Measurements from ENCODE around the gene WASF1. TPM values are rescaled to one million over a fixed set of nuclear protein-coding genes. Genes with fewer than 3 reads are reported as not detected.
A peak's percentile ranks its signal among the peaks of the same experiment; 100 is the strongest.

The WASF1 gene
- total RNA-seq, 1 experiment from 2014 or later, result 18.0 TPM

- Histone ChIP-seq H3K4me2 (ENCODE audit: low read depth, low read length, poor library complexity, severe bottlenecking) (peak overlapping the region; percentile 88), H2AFZ (ENCODE audit: low read length) (no peak overlapping the region), H3K4me1 (ENCODE audit: low read length) (peaks cover 65% of the 10 kb centered on the region), H3K36me3 (ENCODE audit: insufficient read depth, low read length) (peaks cover 32% of the 10 kb centered on the region), H4K20me1 (ENCODE audit: insufficient read depth, low read depth, low read length) (peaks cover 6% of the 10 kb centered on the region; the same call in 1 of the 2 replicates), H3K9ac (ENCODE audit: low read length) (peak overlapping the region; percentile 93), H3K4me3 (ENCODE audit: low read length) (peak overlapping the region; percentile 95), H3K27ac (ENCODE audit: low read length) (peak overlapping the region; percentile 40; the same call in 1 of the 2 replicates), H3K9me3 (ENCODE audit: low read length) (no peaks in the 10 kb centered on the region), H3K79me2 (ENCODE audit: low read length) (peaks cover 87% of the 10 kb centered on the region), H3K27me3 (ENCODE audit: low read length) (no peaks in the 10 kb centered on the region), H3K9me2 (replicated peaks; ENCODE audit: insufficient read depth, low read length) (no peaks in the 10 kb centered on the region)
- DNase-seq, result no peak
These were observed 3.9 kb upstream of the WASF1 start for GRCh38 chr6:110183292-110183885.

- Histone ChIP-seq H3K9ac (ENCODE audit: low read length) (peak overlapping the region; percentile 93), H3K9me3 (ENCODE audit: low read length) (no peaks in the 10 kb centered on the region), H3K27me3 (ENCODE audit: low read length) (no peaks in the 10 kb centered on the region), H3K79me2 (ENCODE audit: low read length) (peaks cover 83% of the 10 kb centered on the region), H3K36me3 (ENCODE audit: insufficient read depth, low read length) (peaks cover 32% of the 10 kb centered on the region), H3K27ac (ENCODE audit: low read length) (peak overlapping the region; percentile 71), H3K4me2 (ENCODE audit: low read depth, low read length, poor library complexity, severe bottlenecking) (peak overlapping the region; percentile 88), H3K4me3 (ENCODE audit: low read length) (peak overlapping the region; percentile 95), H4K20me1 (ENCODE audit: insufficient read depth, low read depth, low read length) (peaks cover 6% of the 10 kb centered on the region; the same call in 1 of the 2 replicates), H3K9me2 (replicated peaks; ENCODE audit: insufficient read depth, low read length) (no peaks in the 10 kb centered on the region), H2AFZ (ENCODE audit: low read length) (no peak overlapping the region), H3K4me1 (ENCODE audit: low read length) (peaks cover 61% of the 10 kb centered on the region)
- DNase-seq, result peak; percentile 88
These were observed 1.9 kb upstream of the WASF1 start for GRCh38 chr6:110181131-110182030.

DNA sequence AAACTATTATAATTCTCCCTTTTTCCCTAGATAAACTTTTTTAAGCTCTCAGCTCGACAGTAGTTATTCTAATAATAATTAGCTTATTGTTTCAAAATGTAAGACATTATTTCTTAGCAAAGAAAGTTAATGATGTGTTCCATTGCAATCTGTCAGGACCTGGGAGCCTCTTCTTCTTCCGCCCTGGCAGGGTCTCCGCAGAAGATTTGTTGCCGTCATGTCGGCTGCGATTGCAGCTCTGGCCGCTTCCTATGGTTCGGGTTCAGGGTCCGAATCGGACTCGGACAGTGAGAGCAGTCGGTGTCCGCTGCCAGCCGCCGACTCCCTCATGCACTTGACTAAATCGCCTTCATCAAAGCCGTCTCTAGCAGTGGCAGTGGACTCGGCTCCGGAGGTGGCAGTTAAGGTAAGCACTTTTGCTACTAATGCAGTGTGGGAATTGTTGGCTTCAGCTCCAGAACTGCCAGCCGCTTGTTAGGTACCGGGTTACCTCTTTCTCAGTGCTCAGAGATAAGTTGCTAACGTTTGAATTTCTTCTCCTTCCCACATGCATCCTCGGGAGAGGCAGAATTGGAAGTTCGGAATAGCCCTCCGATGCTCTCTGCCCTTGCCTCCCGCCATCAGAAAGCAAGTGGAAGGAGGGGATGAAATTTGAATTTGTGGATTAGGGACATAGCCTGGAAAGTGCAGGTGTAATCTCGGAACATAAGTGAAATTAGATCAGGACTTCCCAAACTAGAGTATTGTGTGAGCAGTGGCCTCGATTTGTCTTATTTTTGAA is 948 bp upstream of the WASF1 start, which contains the start of gene CDC40:
Gene CDC40, plus strand, starts transcription at position 200 of the 781 bp plus-strand sequence. Its CDS starts 18 bp downstream, at position 218.
- peak within 1 kb of the TSS; percentile 71 for H3K27ac ChIP-seq (ENCODE audit: low read length)
- H3K9me2 ChIP-seq (replicated peaks; ENCODE audit: insufficient read depth, low read length), result no peaks in the 10 kb centered on the region
- H3K9ac ChIP-seq (ENCODE audit: low read length), result peak within 1 kb of the TSS; percentile 93
- H3K27me3 ChIP-seq (ENCODE audit: low read length), result no peaks in the 10 kb centered on the region
- peak within 1 kb of the TSS; percentile 95 for H3K4me3 ChIP-seq (ENCODE audit: low read length)
- H4K20me1 ChIP-seq (ENCODE audit: insufficient read depth, low read depth, low read length), result peaks cover 6% of the 10 kb centered on the region; the same call in 1 of the 2 replicates
- H3K36me3 ChIP-seq (ENCODE audit: insufficient read depth, low read length), result peaks cover 29% of the 10 kb centered on the region
- H2AFZ ChIP-seq (ENCODE audit: low read length), result peak within 1 kb of the TSS; percentile 84
- peaks cover 82% of the 10 kb centered on the region for H3K79me2 ChIP-seq (ENCODE audit: low read length)
- H3K9me3 ChIP-seq (ENCODE audit: low read length), result no peaks in the 10 kb centered on the region
- H3K4me1 ChIP-seq (ENCODE audit: low read length), result peaks cover 58% of the 10 kb centered on the region
- DNase-seq, result peak; percentile 48
- H3K4me2 ChIP-seq (ENCODE audit: low read depth, low read length, poor library complexity, severe bottlenecking), result peak within 1 kb of the TSS; percentile 88

GRCh38 chr6:110178626-110179405 is 654 bp downstream of the WASF1 start:
- H4K20me1 ChIP-seq (ENCODE audit: insufficient read depth, low read depth, low read length), result peaks cover 6% of the 10 kb centered on the region; the same call in 1 of the 2 replicates
- peak; percentile 84 for DNase-seq
- H3K4me2 ChIP-seq (ENCODE audit: low read depth, low read length, poor library complexity, severe bottlenecking), result peak overlapping the region; percentile 88
- peak overlapping the region; percentile 81 for H3K9ac ChIP-seq (ENCODE audit: low read length)
- H3K4me3 ChIP-seq (ENCODE audit: low read length), result peak overlapping the region; percentile 95
- peak overlapping the region; percentile 70; the same call in 1 of the 2 replicates for H2AFZ ChIP-seq (ENCODE audit: low read length)
- peaks cover 45% of the 10 kb centered on the region for H3K4me1 ChIP-seq (ENCODE audit: low read length)
- H3K9me2 ChIP-seq (replicated peaks; ENCODE audit: insufficient read depth, low read length), result no peaks in the 10 kb centered on the region
- H3K79me2 ChIP-seq (ENCODE audit: low read length), result peaks cover 82% of the 10 kb centered on the region
- peak overlapping the region; percentile 65 for H3K27ac ChIP-seq (ENCODE audit: low read length)
- peaks cover 17% of the 10 kb centered on the region; the same call in 1 of the 2 replicates for H3K36me3 ChIP-seq (ENCODE audit: insufficient read depth, low read length)
- no peaks in the 10 kb centered on the region for H3K27me3 ChIP-seq (ENCODE audit: low read length)
- no peaks in the 10 kb centered on the region for H3K9me3 ChIP-seq (ENCODE audit: low read length)

- H3K4me3 ChIP-seq (ENCODE audit: low read length), result no peak overlapping the region
- H3K9me2 ChIP-seq (replicated peaks; ENCODE audit: insufficient read depth, low read length), result no peaks in the 10 kb centered on the region
- H3K27me3 ChIP-seq (ENCODE audit: low read length), result no peaks in the 10 kb centered on the region
- H3K4me2 ChIP-seq (ENCODE audit: low read depth, low read length, poor library complexity, severe bottlenecking), result no peak overlapping the region
- no peak overlapping the region for H3K9ac ChIP-seq (ENCODE audit: low read length)
- peaks cover 20% of the 10 kb centered on the region for H3K4me1 ChIP-seq (ENCODE audit: low read length)
- no peak overlapping the region for H3K27ac ChIP-seq (ENCODE audit: low read length)
- H3K9me3 ChIP-seq (ENCODE audit: low read length), result no peaks in the 10 kb centered on the region
- no peak overlapping the region for H2AFZ ChIP-seq (ENCODE audit: low read length)
- no peaks in the 10 kb centered on the region for H4K20me1 ChIP-seq (ENCODE audit: insufficient read depth, low read depth, low read length)
- no peak for DNase-seq
- peaks cover 90% of the 10 kb centered on the region for H3K79me2 ChIP-seq (ENCODE audit: low read length)
- no peaks in the 10 kb centered on the region for H3K36me3 ChIP-seq (ENCODE audit: insufficient read depth, low read length)
These were observed 5.9 kb downstream of the WASF1 start for GRCh38 chr6:110173506-110174132.

DNA sequence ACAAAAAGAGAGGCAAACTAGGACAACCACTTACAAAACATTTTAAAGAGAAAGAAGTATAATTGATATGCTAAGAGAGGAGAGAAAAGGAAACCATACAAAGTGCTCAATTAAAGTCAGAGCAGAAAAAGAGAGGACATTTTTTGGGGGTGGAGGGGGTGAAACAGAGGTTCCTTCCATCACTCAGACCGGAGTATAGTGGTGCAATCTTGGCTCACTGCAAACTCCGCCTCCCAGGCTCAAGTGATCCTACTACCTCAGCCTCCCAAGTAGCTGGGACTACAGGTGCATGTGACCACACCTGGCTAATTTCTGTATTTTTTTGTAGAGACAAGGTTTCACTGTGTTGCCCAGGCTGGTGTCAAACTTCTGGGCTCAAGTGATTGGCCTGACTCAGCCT is 9.4 kb downstream of the WASF1 start:
- Histone ChIP-seq H3K27ac (ENCODE audit: low read length) (no peak overlapping the region), H3K79me2 (ENCODE audit: low read length) (peaks cover 93% of the 10 kb centered on the region), H4K20me1 (ENCODE audit: insufficient read depth, low read depth, low read length) (no peaks in the 10 kb centered on the region), H3K9me2 (replicated peaks; ENCODE audit: insufficient read depth, low read length) (no peaks in the 10 kb centered on the region), H3K4me1 (ENCODE audit: low read length) (no peaks in the 10 kb centered on the region; the same call in none of the 2 replicates), H3K9me3 (ENCODE audit: low read length) (no peaks in the 10 kb centered on the region), H3K4me3 (ENCODE audit: low read length) (no peak overlapping the region), H3K27me3 (ENCODE audit: low read length) (no peaks in the 10 kb centered on the region), H3K4me2 (ENCODE audit: low read depth, low read length, poor library complexity, severe bottlenecking) (no peak overlapping the region), H3K9ac (ENCODE audit: low read length) (no peak overlapping the region), H3K36me3 (ENCODE audit: insufficient read depth, low read length) (no peaks in the 10 kb centered on the region), H2AFZ (ENCODE audit: low read length) (no peak overlapping the region)
- no peak for DNase-seq

DNA sequence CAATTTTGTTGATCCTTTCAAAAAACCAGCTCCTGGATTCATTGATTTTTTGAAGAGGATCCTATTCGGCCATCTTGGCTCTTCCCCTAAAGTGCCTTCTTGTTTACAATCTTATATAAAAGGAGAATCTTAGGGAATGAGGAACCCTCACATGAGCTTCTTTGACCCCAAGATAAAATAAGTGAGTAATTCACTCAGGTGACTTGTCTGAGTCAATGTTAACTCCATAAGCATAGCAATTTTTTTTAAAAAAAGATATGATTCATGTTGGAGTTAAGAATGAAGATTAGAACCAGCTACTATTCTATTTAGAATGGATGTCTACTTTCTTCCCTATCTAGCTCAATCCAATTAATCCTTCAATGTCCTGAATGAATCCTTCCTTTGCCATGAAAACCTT is 21.0 kb downstream of the WASF1 start:
- H3K27ac ChIP-seq (ENCODE audit: low read length), result no peak overlapping the region
- H3K4me2 ChIP-seq (ENCODE audit: low read depth, low read length, poor library complexity, severe bottlenecking), result no peak overlapping the region
- no peak overlapping the region for H3K9ac ChIP-seq (ENCODE audit: low read length)
- H3K9me2 ChIP-seq (replicated peaks; ENCODE audit: insufficient read depth, low read length), result no peaks in the 10 kb centered on the region
- DNase-seq, result no peak
- no peak overlapping the region for H3K4me3 ChIP-seq (ENCODE audit: low read length)
- H3K27me3 ChIP-seq (ENCODE audit: low read length), result no peaks in the 10 kb centered on the region
- peaks cover 8% of the 10 kb centered on the region; the same call in 1 of the 2 replicates for H3K36me3 ChIP-seq (ENCODE audit: insufficient read depth, low read length)
- no peak overlapping the region for H2AFZ ChIP-seq (ENCODE audit: low read length)
- H3K79me2 ChIP-seq (ENCODE audit: low read length), result peaks cover 58% of the 10 kb centered on the region
- no peaks in the 10 kb centered on the region for H3K9me3 ChIP-seq (ENCODE audit: low read length)
- H3K4me1 ChIP-seq (ENCODE audit: low read length), result peaks cover 18% of the 10 kb centered on the region
- H4K20me1 ChIP-seq (ENCODE audit: insufficient read depth, low read depth, low read length), result no peaks in the 10 kb centered on the region

All from Karpas-422 (cell line).